AG09309 (cell line): ENCODE data around the gene MAP3K20.
A peak's percentile ranks its signal among the peaks of the same experiment; 100 is the strongest.

Experiments used
- DNase-seq: peaks from one replicate; pipeline ENCODE4 v3.0.0-alpha.2; 2010; ENCODE audit warnings: low read depth
- H3K4me3 ChIP-seq: 2 replicates; pipeline ENCODE4 v1.5.1; 2011; ENCODE audit warnings: mild to moderate bottlenecking, low read depth, low read length, moderate library complexity; ENCODE audit not compliant: control insufficient read depth
- TF ChIP-seq, protein P1 (sequence below): IDR thresholded peaks from 2 replicates; pipeline ENCODE4 v1.5.1; 2011; ENCODE audit warnings: mild to moderate bottlenecking, low read depth, low read length, inconsistent platforms; ENCODE audit not compliant: insufficient read depth, control insufficient read depth; ENCODE audit errors: missing control alignments

Gene MAP3K20

DNA sequence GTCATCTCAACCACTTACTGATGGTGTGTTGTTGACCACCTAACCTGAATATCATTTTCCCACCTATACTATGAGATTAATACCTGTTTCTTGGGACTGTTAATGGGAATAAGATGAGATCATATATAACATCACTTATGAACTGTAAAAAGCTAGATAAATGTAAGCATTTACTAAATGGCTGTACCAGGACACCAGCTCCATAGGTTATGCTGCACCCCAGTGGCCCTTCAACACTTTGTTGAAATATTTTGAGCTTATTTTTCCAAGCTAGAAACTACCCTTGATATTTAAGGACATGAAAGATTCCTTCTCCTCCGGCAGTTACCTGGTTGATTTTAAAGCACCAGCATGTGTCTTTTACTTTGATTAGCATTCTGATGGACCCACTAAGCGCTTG is 141.0 kb downstream of the MAP3K20 start:
- TF ChIP-seq, protein P1, sequence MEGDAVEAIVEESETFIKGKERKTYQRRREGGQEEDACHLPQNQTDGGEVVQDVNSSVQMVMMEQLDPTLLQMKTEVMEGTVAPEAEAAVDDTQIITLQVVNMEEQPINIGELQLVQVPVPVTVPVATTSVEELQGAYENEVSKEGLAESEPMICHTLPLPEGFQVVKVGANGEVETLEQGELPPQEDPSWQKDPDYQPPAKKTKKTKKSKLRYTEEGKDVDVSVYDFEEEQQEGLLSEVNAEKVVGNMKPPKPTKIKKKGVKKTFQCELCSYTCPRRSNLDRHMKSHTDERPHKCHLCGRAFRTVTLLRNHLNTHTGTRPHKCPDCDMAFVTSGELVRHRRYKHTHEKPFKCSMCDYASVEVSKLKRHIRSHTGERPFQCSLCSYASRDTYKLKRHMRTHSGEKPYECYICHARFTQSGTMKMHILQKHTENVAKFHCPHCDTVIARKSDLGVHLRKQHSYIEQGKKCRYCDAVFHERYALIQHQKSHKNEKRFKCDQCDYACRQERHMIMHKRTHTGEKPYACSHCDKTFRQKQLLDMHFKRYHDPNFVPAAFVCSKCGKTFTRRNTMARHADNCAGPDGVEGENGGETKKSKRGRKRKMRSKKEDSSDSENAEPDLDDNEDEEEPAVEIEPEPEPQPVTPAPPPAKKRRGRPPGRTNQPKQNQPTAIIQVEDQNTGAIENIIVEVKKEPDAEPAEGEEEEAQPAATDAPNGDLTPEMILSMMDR, result peak; percentile 8
- no peak overlapping the region for H3K4me3 ChIP-seq
- no peak for DNase-seq

DNA sequence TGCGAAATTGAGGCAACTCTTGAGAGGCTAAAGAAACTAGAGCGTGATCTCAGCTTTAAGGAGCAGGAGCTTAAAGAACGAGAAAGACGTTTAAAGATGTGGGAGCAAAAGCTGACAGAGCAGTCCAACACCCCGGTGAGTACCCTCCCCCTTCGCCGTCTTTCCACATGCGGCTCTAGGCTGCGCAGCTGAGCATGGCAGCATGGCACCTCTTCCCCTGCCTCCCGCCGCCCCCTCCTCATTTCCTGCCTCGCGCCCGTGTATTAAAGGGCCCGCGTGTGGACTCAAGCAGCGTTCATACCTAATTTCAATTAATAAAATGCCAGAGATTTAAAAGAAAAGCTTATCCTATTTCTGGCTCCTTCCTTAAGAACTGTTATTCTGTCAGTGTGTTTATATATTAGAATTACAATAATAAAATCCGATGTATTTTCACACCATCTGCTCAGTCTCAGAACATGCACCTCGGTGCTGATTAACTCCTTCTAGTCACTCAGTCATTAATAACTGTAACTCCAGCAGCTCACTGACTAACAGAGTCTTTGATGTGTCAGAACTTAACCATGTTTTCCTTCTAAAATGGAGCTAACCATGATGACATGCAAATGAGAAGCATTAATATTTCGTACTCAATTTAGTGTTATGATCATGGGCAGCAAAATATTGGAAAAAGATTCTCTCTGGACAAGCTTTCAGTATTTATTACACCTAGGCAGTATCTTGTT is 141.6 kb downstream of the MAP3K20 start:
- H3K4me3 ChIP-seq, result no peak overlapping the region
- TF ChIP-seq, protein P1, result no peak
- DNase-seq, result no peak

DNA sequence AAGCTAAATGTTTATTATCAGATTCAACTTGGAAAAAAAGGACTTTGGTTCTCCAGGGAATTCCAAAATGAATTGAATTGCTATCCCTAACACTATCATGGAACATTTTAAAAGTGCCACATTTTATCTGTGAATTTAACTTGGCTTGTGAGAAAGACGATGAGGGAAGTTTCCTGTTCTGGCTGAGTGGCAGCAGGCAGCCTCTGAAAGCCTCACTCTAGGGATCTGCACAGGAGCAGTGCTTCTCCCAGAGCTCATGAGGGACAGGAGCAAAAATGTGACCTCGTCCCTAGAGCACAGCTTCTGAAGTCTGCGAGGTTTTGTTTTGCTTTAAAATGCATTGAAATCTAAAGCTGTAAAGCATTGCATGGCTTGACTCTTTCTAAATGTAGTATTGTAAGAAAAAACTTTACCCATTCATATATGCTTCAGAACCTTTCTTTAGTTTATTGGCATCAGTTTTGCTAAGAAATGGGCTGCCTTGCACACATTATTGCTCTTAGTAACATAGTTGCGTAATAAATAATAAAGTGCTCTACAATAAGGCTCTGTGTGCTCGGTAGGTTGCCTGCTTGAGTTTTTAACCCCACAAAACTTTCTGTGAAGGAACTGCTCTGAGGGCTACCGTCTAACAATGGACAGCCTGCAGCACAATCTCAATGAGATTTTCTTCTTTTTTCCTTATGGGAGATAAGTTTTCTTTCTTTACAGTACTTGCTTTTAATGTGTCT is 142.8 kb downstream of the MAP3K20 start:
- DNase-seq, result no peak
- TF ChIP-seq, protein P1, result no peak
- H3K4me3 ChIP-seq, result no peak overlapping the region

DNA sequence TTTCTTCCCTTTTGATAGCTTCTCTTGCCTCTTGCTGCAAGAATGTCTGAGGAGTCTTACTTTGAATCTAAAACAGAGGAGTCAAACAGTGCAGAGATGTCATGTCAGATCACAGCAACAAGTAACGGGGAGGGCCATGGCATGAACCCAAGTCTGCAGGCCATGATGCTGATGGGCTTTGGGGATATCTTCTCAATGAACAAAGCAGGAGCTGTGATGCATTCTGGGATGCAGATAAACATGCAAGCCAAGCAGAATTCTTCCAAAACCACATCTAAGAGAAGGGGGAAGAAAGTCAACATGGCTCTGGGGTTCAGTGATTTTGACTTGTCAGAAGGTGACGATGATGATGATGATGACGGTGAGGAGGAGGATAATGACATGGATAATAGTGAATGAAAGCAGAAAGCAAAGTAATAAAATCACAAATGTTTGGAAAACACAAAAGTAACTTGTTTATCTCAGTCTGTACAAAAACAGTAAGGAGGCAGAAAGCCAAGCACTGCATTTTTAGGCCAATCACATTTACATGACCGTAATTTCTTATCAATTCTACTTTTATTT is 145.6 kb downstream of the MAP3K20 start:
- TF ChIP-seq, protein P1, result no peak
- H3K4me3 ChIP-seq, result no peak overlapping the region
- no peak for DNase-seq

DNA sequence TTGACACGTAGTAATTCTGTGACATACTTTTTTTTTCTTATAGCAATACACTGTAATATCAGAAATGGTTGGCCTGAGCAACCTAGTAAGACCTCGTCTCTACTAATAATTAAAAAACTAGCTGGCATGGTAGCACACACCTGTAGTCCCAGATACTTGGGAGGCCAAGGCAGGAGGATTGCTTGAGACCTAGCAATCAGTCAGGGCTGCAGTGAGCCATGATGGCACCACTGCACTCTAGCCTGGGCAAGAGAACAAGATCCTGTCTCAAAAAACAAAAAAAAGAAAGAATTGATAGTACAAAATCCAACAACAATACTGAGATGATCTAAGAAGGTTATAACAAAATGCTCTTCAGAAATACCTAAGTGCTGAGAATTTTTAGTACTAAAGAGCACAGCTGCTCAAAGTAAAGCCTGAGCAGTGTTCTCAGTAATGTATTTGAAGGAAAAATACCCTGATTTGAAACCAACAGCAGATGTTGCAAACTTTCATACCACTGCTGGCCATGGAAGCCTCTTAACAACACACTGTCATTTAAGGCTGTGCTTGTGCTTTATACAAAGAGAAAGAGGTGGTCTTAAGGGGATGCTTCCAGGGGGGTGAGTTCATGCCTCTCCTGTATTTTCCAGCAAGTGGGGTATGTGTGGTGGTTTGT is 146.4 kb downstream of the MAP3K20 start:
- no peak for DNase-seq
- TF ChIP-seq, protein P1, result no peak
- no peak overlapping the region for H3K4me3 ChIP-seq

DNA sequence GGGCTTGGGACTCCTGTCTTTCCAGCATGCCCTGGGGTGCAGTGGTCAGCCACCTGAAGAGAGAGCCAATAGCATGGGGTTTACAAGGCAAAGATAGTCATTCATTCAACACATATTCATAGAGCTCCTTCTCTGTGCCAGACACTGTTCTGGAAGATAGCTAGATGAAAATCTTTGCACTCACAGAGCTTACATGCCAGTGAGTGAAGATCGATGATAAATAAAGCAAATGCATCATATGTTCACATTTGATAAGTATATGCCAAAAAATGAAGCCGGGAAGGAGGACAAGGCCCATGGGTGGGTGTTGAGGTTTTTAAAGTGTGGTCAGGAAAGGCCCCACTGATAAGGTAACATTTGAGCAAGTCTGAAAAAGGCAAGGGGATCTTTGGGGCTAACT is 148.2 kb downstream of the MAP3K20 start:
- TF ChIP-seq, protein P1, result no peak
- no peak overlapping the region for H3K4me3 ChIP-seq
- no peak for DNase-seq
